Activated naive CD4-positive, alpha-beta T cell treated with anti-CD3 and anti-CD28 coated beads, Interleukin-2, amount 50 U/mL, for 16 hours (primary cell): ENCODE measurements around the gene AQP2.

Experiments
- DNase-seq: peaks from one replicate; pipeline ENCODE4 v3.0.0-alpha.2; 2020

Gene AQP2

DNA sequence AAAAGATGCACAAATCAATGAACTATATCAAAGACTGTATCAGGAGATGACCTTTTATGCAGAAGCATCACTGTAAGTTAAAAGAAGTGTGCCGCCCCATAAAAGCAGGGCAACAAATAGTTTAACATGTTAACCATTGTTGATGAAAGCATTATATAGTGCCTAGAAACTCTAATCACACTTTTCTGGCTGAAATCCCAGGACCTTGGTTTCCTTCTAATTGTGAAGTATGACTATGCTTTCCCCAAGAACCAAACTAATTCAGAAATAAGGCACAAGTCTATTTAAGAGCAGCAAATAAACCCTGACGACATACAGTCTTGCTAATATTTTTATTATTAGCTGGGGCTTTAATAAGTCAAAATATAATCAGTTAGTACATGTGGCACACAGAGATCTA lies 53.1 kb downstream of the AQP2 start:
- no peak for DNase-seq

DNA sequence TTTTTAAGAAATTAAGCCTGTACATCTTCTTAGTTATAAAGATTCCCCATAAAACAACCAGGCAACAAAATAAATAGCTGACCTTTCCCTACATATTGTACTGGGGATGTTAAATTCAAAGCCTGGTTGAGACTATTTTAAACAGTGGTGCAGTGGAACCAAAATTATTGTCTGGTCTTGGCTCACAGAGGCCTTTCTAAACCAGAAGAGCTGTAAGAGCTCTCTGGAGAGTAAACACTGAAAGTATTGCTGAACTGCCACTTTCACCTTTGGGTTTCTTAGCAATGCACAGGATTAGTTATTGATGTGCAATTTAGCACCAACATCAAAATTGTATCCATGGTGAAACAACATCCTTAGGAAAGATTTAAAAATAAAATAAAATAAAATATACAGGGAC lies 54.2 kb downstream of the AQP2 start:
- DNase-seq: no peak

DNA sequence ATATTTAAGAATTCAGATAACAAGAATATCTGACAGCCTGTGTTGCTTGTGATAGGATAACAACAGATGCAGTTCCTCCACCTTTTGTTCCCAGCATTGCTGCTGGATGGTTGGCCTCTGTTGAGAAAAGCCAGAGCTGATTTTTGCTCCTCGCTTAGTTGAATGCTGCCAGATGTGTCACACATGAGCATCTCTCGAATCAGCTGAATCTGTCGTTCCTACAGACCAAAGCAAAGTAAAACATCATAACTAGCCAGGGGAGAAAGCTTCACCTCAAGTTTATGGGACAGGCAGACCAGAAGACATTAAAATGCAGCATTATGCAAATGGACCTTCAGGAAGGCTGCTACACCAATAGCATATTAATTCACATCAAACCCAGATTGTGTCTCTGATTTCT lies 54.6 kb downstream of the AQP2 start:
- DNase-seq: no peak

DNA sequence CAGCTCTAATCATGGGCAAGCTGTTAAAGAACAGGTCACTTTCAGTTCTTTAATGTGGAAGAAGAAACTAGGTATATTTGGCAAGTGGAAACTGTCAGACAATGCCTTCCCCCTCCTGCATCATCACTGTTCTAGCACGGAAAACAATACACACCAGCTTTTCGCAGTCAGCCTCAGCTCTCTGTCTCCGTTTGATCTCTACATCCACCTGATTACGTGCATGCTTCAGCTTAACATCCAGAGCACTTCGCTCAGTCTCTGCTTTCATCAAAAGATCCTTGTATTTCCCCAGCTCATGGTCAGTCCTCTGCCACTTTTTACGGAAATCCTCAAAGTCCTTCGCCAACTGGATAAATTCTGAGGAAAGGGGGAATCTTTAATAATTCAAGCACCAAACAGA lies 55.7 kb downstream of the AQP2 start:
- no peak for DNase-seq

DNA sequence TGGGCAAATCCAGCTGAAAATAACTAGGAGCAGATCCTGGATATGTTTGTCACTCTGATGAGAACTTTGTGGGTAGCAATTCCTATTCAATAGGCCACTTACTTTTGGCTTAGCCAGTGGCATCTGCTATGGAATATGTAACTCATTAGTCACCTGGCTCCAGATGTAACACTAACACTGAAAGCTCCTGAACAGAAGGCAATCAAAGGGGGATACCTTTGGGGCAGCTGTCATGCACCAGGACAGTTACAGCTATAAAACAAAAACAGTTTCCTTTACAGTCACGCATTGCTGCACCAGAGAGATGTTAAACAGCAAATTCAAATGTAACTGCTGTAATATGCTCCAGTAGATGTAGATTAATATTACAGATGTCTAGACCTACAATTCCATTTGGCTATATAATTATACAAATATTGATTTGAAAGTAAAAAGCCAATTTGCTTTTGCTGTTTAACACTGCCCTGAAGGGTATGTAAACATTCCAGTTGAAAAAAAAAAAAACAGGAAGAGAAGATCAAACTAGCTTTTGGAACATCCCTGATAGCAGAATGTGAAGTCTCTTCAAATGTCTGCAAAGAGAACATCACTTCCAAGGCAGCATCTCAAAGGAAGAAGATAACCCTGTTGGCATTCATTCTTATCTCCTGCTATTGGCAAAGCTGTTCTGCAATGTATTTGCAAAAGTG lies 56.4 kb downstream of the AQP2 start:
- DNase-seq: no peak
